Measurements from ENCODE around the gene MCF2. TPM values are rescaled to one million over a fixed set of nuclear protein-coding genes. Genes with fewer than 3 reads are reported as not detected.

MCF2 gene
- total and polyA plus RNA-seq, 11 donors, result 0.03 to 1.1 (median 0.29) TPM; not detected in 1

GRCh38 chrX:139566981-139567380 is 141.0 kb downstream of the MCF2 start:
- intact Hi-C loops (cut with DNase I), result loop anchor here in 2 of 10 donors (10.0 kb wide), 1 partner anchor 442 kb away; no protein-coding TSS in a partner anchor
- DNase-seq, result no peak

GRCh38 chrX:139563251-139563650 is 144.7 kb downstream of the MCF2 start:
- ATAC-seq (no peak), DNase-seq (no peak)
- intact Hi-C loops (cut with DNase I), result loop anchor here in 3 of 10 donors (5.0 to 10.0 kb wide), 3 partner anchors 438 to 791 kb away; no protein-coding TSS in a partner anchor
- peaks cover 0 to 21% (median 0%) of the 10 kb centered on the region in 9 donors for H3K27me3 ChIP-seq
- no peak overlapping the region for H3K4me3 ChIP-seq
- WGBS, 4 donors, result 69 to 91% (median 83%) methylated on average over 5 of the region's 5 CpGs
- H3K27ac ChIP-seq, result no peak overlapping the region
- TF ChIP-seq CTCF (IDR thresholded peaks at IDR 0.05), result no peak
- TF ChIP-seq POLR2A (IDR thresholded peaks at IDR 0.05), result no peak
- H3K4me1 ChIP-seq, result no peaks in the 10 kb centered on the region
- H3K36me3 ChIP-seq, result no peaks in the 10 kb centered on the region
- no peaks in the 10 kb centered on the region for H3K9me3 ChIP-seq

More at GRCh38 chrX:139566981-139567380, 141.0 kb downstream of the MCF2 start:
- no peak overlapping the region for H3K4me3 ChIP-seq
- no peaks in the 10 kb centered on the region for H3K36me3 ChIP-seq
- peaks cover 0 to 8% (median 0%) of the 10 kb centered on the region in 9 donors for H3K27me3 ChIP-seq
- H3K9me3 ChIP-seq, result no peaks in the 10 kb centered on the region
- 61 to 89% (median 84%) methylated on average over 1 of the region's 1 CpG for WGBS, 4 donors
- TF ChIP-seq CTCF (IDR thresholded peaks at IDR 0.05) (no peak), POLR2A (IDR thresholded peaks at IDR 0.05) (no peak)
- no peak for ATAC-seq
- no peak overlapping the region for H3K27ac ChIP-seq
- H3K4me1 ChIP-seq, result no peaks in the 10 kb centered on the region

GRCh38 chrX:139560221-139560620 is 147.7 kb downstream of the MCF2 start:
- ATAC-seq, result no peak
- intact Hi-C loops (cut with DNase I), result loop anchor here in 3 of 10 donors (5.0 to 10.0 kb wide), 3 partner anchors 435 to 788 kb away; no protein-coding TSS in a partner anchor
- no peak overlapping the region for H3K4me3 ChIP-seq
- TF ChIP-seq POLR2A (IDR thresholded peaks at IDR 0.05), result no peak
- no peak for TF ChIP-seq CTCF (IDR thresholded peaks at IDR 0.05)
- H3K4me1 ChIP-seq, result no peaks in the 10 kb centered on the region
- no peak for DNase-seq
- no peak overlapping the region for H3K27ac ChIP-seq
- peaks cover 0 to 19% (median 0%) of the 10 kb centered on the region in 9 donors for H3K27me3 ChIP-seq
- no peaks in the 10 kb centered on the region for H3K36me3 ChIP-seq
- no peaks in the 10 kb centered on the region for H3K9me3 ChIP-seq

- 31 to 37% (median 35%) methylated on average over 9 of the region's 9 CpGs for WGBS, 4 donors
- no peaks in the 10 kb centered on the region for H3K9me3 ChIP-seq
- DNase-seq (peak in 1 of 5 donors; percentile 16), ATAC-seq (peak in 1 of 4 donors; percentile 70)
- no peaks in the 10 kb centered on the region for H3K4me1 ChIP-seq
- intact Hi-C loops (cut with DNase I), result loop anchor here in 8 of 10 donors (5.0 to 10.0 kb wide), 5 partner anchors 435 to 805 kb away; no protein-coding TSS in a partner anchor
- peaks cover 0 to 22% (median 0%) of the 10 kb centered on the region in 9 donors for H3K27me3 ChIP-seq
- H3K4me3 ChIP-seq, result no peak overlapping the region
- no peak for TF ChIP-seq POLR2A (IDR thresholded peaks at IDR 0.05)
- peak; percentile 23 to 53 (median 40) for TF ChIP-seq CTCF (IDR thresholded peaks at IDR 0.05)
- H3K27ac ChIP-seq, result no peak overlapping the region
- H3K36me3 ChIP-seq, result no peaks in the 10 kb centered on the region
Observed at GRCh38 chrX:139559383-139560042, 148.5 kb downstream of the MCF2 start.
